Measurements from ENCODE around the gene TMEM94. TPM values are rescaled to one million over a fixed set of nuclear protein-coding genes. Genes with fewer than 3 reads are reported as not detected.

The TMEM94 gene
- total and polyA plus RNA-seq, 2 of the 13 experiments (the other 11 are each of a cell fraction or from before 2014, with no cell fraction given) = 32.6 to 134 TPM

- TF ChIP-seq SMC3 (IDR thresholded peaks at IDR 0.05; ENCODE audit: low read length) (no peak; the same call in 1 of the 2 replicates), ZNF672 (CRISPR knock-in tag; IDR thresholded peaks at IDR 0.05) (no peak), GZF1 (CRISPR knock-in tag; IDR thresholded peaks at IDR 0.05) (peak; percentile 33; the same call in 1 of the 2 replicates), TBL1XR1 (IDR thresholded peaks at IDR 0.05; ENCODE audit: borderline replicate concordance, low read length, partially characterized antibody) (no peak), CREM (IDR thresholded peaks at IDR 0.05) (no peak), CREM (CRISPR knock-in tag; IDR thresholded peaks at IDR 0.05) (no peak), ZBTB38 (CRISPR knock-in tag; IDR thresholded peaks at IDR 0.05) (peak; percentile 78; the same call in 1 of the 2 replicates), ZBTB2 (CRISPR knock-in tag; IDR thresholded peaks at IDR 0.05; ENCODE audit: low read depth) (peak; percentile 67; the same call in 1 of the 2 replicates), MZF1 (CRISPR knock-in tag; IDR thresholded peaks at IDR 0.05; ENCODE audit: borderline replicate concordance) (no peak), ZNF350 (CRISPR knock-in tag; IDR thresholded peaks at IDR 0.05; ENCODE audit: borderline replicate concordance, low read depth) (peak; percentile 72), KLF13 (CRISPR knock-in tag; IDR thresholded peaks at IDR 0.05) (no peak), ZNF121 (CRISPR knock-in tag; IDR thresholded peaks at IDR 0.05) (peak; percentile 22; the same call in 1 of the 2 replicates), ZNF207 (IDR thresholded peaks at IDR 0.05; ENCODE audit: borderline replicate concordance) (no peak), ZNF276 (CRISPR knock-in tag; IDR thresholded peaks at IDR 0.05; ENCODE audit: low read depth) (0 out of 2 replicates have a peak, but pooled peaks have one; percentile 50), FOXO4 (CRISPR knock-in tag; conservative IDR thresholded peaks at IDR 0.05) (no peak), ZNF367 (CRISPR knock-in tag; IDR thresholded peaks at IDR 0.05; ENCODE audit: borderline replicate concordance) (no peak), SOX6 (IDR thresholded peaks at IDR 0.05) (no peak), SOX6 (CRISPR knock-in tag; IDR thresholded peaks at IDR 0.05) (peak; percentile 70), ZNF674 (CRISPR knock-in tag; IDR thresholded peaks at IDR 0.05; ENCODE audit: low read depth) (no peak), XBP1 (CRISPR knock-in tag; IDR thresholded peaks at IDR 0.05) (peak; percentile 67; the same call in 1 of the 2 replicates)
- TF ChIP-seq, protein P1, sequence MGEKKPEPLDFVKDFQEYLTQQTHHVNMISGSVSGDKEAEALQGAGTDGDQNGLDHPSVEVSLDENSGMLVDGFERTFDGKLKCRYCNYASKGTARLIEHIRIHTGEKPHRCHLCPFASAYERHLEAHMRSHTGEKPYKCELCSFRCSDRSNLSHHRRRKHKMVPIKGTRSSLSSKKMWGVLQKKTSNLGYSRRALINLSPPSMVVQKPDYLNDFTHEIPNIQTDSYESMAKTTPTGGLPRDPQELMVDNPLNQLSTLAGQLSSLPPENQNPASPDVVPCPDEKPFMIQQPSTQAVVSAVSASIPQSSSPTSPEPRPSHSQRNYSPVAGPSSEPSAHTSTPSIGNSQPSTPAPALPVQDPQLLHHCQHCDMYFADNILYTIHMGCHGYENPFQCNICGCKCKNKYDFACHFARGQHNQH (CRISPR knock-in tag; IDR thresholded peaks at IDR 0.05) = peak; percentile 76; the same call in 1 of the 2 replicates
- TF ChIP-seq, protein P2, sequence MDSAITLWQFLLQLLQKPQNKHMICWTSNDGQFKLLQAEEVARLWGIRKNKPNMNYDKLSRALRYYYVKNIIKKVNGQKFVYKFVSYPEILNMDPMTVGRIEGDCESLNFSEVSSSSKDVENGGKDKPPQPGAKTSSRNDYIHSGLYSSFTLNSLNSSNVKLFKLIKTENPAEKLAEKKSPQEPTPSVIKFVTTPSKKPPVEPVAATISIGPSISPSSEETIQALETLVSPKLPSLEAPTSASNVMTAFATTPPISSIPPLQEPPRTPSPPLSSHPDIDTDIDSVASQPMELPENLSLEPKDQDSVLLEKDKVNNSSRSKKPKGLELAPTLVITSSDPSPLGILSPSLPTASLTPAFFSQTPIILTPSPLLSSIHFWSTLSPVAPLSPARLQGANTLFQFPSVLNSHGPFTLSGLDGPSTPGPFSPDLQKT (CRISPR knock-in tag; IDR thresholded peaks at IDR 0.05; ENCODE audit: borderline replicate concordance) = no peak
- TF ChIP-seq, protein P3, sequence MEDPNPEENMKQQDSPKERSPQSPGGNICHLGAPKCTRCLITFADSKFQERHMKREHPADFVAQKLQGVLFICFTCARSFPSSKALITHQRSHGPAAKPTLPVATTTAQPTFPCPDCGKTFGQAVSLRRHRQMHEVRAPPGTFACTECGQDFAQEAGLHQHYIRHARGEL (CRISPR knock-in tag; IDR thresholded peaks at IDR 0.05) = no peak
These were observed 68.8 kb downstream of the TMEM94 start, which contains the start of gene LLGL2 (continued) for GRCh38 chr17:75524970-75525805.

All from HepG2 (cell line).